Measurements from ENCODE around the gene JTB. TPM values are rescaled to one million over a fixed set of nuclear protein-coding genes. Genes with fewer than 3 reads are reported as not detected.

The JTB gene
- total and polyA plus RNA-seq, 9 of the 15 experiments (the other 6 are each of a cell fraction or from before 2014, with no cell fraction given), result 24.7 to 308 (median 151) TPM

DNA sequence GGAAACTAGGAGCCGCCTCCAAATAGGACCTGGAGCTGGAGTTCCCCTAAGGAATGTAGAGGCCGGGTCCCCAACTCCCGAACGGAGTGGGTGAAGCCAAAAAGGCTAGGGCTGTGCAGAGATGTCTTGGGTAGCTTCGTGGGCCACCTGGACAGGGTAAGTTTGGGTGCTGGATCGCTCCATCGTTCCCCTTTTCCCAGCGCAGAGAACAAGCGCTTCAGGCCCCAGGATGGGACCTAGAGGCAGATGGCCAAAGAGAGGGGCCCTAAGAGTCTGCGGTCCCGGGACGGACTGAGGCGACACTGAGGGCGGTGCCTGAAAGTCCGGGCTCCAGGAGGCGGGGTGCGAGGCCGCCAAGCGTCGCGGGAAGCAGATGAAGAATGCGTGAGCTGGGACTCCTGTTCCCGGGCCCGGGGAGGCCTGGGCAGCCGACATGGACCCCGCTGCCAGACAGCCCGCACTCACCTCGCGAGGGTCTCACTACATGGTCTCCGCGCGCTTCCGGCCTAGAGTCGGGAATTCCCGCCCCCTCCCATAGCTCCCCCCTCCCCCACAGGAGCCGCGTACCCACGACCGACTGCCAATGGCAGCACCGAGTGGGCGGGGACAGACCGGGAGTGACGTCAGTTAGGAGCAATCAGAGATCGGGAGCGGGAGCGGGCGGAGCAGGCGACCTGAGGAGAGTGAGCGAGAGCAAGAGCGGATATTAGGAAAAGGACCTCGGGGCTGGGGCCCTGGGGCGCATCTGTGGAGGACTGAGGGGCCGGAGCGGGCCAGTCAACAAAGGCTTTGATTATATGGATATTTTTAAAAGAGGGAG, 14.2 kb downstream of the JTB start, which contains the start of gene SLC39A1 (continued):
- TF ChIP-seq, protein P1, sequence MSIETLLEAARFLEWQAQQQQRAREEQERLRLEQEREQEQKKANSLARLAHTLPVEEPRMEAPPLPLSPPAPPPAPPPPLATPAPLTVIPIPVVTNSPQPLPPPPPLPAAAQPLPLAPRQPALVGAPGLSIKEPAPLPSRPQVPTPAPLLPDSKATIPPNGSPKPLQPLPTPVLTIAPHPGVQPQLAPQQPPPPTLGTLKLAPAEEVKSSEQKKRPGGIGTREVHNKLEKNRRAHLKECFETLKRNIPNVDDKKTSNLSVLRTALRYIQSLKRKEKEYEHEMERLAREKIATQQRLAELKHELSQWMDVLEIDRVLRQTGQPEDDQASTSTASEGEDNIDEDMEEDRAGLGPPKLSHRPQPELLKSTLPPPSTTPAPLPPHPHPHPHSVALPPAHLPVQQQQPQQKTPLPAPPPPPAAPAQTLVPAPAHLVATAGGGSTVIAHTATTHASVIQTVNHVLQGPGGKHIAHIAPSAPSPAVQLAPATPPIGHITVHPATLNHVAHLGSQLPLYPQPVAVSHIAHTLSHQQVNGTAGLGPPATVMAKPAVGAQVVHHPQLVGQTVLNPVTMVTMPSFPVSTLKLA (conservative IDR thresholded peaks at IDR 0.05), result peak; percentile 45 to 46; a peak in 3 of 4 replicates
- TF ChIP-seq ZNF589 (CRISPR knock-in tag; IDR thresholded peaks at IDR 0.05; ENCODE audit: low read depth) (0 out of 2 replicates have a peak, but pooled peaks have one; percentile 51), NRF1 (conservative IDR thresholded peaks at IDR 0.05 in 1 of 2, IDR thresholded peaks at IDR 0.05 in 1 of 2) (peak; percentile 62 to 67), SMAD1 (IDR thresholded peaks at IDR 0.05; ENCODE audit: low read depth, low read length, partially characterized antibody) (peak; percentile 27), POLR2B (IDR thresholded peaks at IDR 0.05; ENCODE audit: low read depth, partially characterized antibody) (peak; percentile 72), MYC (IDR thresholded peaks at IDR 0.05; ENCODE audit: low read depth, low read length) (peak; percentile 51), MYC (CRISPR knock-in tag; IDR thresholded peaks at IDR 0.05; ENCODE audit: borderline replicate concordance, low read depth) (0 out of 2 replicates have a peak, but pooled peaks have one; percentile 42), DNMT1 (IDR thresholded peaks at IDR 0.05) (no peak), HDAC2 (IDR thresholded peaks at IDR 0.05) (peak; percentile 40; the same call in 1 of the 2 replicates), TBP (optimal IDR thresholded peaks at IDR 0.05; ENCODE audit: low read depth, low read length) (peak; percentile 66), ETV6 (IDR thresholded peaks at IDR 0.05; ENCODE audit: borderline replicate concordance in 1 of 2, low read depth in 2 of 2, low read length in 1 of 2) (no peak), ETV6 (CRISPR knock-in tag; IDR thresholded peaks at IDR 0.05; ENCODE audit: borderline replicate concordance) (no peak), MCM3 (IDR thresholded peaks at IDR 0.05) (no peak), CREM (IDR thresholded peaks at IDR 0.05; ENCODE audit: low read depth) (peak; percentile 89), PTBP1 (IDR thresholded peaks at IDR 0.05; ENCODE audit: low read depth, low read length) (no peak)
- TF ChIP-seq, protein P2, sequence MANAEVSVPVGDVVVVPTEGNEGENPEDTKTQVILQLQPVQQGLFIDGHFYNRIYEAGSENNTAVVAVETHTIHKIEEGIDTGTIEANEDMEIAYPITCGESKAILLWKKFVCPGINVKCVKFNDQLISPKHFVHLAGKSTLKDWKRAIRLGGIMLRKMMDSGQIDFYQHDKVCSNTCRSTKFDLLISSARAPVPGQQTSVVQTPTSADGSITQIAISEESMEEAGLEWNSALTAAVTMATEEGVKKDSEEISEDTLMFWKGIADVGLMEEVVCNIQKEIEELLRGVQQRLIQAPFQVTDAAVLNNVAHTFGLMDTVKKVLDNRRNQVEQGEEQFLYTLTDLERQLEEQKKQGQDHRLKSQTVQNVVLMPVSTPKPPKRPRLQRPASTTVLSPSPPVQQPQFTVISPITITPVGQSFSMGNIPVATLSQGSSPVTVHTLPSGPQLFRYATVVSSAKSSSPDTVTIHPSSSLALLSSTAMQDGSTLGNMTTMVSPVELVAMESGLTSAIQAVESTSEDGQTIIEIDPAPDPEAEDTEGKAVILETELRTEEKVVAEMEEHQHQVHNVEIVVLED (CRISPR knock-in tag; IDR thresholded peaks at IDR 0.05), result no peak
- TF ChIP-seq, protein P3, sequence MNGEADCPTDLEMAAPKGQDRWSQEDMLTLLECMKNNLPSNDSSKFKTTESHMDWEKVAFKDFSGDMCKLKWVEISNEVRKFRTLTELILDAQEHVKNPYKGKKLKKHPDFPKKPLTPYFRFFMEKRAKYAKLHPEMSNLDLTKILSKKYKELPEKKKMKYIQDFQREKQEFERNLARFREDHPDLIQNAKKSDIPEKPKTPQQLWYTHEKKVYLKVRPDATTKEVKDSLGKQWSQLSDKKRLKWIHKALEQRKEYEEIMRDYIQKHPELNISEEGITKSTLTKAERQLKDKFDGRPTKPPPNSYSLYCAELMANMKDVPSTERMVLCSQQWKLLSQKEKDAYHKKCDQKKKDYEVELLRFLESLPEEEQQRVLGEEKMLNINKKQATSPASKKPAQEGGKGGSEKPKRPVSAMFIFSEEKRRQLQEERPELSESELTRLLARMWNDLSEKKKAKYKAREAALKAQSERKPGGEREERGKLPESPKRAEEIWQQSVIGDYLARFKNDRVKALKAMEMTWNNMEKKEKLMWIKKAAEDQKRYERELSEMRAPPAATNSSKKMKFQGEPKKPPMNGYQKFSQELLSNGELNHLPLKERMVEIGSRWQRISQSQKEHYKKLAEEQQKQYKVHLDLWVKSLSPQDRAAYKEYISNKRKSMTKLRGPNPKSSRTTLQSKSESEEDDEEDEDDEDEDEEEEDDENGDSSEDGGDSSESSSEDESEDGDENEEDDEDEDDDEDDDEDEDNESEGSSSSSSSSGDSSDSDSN (IDR thresholded peaks at IDR 0.05; ENCODE audit: borderline replicate concordance in 1 of 2, low read depth in 2 of 2, low read length in 2 of 2), result peak in 1 of 2 experiments; percentile 35; a peak in 1 of 4 replicates
- TF ChIP-seq, protein P4, sequence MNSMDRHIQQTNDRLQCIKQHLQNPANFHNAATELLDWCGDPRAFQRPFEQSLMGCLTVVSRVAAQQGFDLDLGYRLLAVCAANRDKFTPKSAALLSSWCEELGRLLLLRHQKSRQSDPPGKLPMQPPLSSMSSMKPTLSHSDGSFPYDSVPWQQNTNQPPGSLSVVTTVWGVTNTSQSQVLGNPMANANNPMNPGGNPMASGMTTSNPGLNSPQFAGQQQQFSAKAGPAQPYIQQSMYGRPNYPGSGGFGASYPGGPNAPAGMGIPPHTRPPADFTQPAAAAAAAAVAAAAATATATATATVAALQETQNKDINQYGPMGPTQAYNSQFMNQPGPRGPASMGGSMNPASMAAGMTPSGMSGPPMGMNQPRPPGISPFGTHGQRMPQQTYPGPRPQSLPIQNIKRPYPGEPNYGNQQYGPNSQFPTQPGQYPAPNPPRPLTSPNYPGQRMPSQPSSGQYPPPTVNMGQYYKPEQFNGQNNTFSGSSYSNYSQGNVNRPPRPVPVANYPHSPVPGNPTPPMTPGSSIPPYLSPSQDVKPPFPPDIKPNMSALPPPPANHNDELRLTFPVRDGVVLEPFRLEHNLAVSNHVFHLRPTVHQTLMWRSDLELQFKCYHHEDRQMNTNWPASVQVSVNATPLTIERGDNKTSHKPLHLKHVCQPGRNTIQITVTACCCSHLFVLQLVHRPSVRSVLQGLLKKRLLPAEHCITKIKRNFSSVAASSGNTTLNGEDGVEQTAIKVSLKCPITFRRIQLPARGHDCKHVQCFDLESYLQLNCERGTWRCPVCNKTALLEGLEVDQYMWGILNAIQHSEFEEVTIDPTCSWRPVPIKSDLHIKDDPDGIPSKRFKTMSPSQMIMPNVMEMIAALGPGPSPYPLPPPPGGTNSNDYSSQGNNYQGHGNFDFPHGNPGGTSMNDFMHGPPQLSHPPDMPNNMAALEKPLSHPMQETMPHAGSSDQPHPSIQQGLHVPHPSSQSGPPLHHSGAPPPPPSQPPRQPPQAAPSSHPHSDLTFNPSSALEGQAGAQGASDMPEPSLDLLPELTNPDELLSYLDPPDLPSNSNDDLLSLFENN (IDR thresholded peaks at IDR 0.05; ENCODE audit: low read depth in 2 of 2, low read length in 2 of 2), result no peak
